Activated CD4-positive, CD25-positive, alpha-beta regulatory T cell treated with anti-CD3 and anti-CD28 coated beads, Interleukin-2, amount 50 U/mL, for 72 hours (primary cell): ENCODE data around the gene TARDBP.
"Not testable (repeated sequence)": the region's sequence is repeated elsewhere in the genome, so short reads cannot be mapped to it uniquely, and the experiment has no call there.

Experiments used
- DNase-seq: peaks from one replicate; pipeline ENCODE4 v3.0.0; 2021

TARDBP gene

DNA sequence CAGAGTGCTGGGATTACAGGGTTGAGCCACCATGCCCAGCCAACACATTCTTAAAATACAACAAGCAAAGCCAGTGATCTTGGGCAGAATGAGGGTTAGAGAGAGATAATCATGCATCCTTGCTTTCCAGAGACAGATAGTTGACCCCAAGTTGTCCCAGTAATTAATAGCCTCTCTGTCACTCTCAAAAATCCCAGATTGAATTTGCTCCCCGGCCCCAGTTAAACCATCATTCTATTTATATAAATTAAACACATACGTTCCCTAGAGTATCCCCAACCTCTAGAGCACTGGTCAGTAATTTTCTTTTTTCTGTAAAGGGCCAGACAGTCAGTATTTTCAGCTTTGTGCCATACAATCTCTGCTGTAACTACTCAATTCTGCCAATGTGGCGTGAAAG lies 16.4 kb upstream of the TARDBP start:
- DNase-seq: no peak

DNA sequence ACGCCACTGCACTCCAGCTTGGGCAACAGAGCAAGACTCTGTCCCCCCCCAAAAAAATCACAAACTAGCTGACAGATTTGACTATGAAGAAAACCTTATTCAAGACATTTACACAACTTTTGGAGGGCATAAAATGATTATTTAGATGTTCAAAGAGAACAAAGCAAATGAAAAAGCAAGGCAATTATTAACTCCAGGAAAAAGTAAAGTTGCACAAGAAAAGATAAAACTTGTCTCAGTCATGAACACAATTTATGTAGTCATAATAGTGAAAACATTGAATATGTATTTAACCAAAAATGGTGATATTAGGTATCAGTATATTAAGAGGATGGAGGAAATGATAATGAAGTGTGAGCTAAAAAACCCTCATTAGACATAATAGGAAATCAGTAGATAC lies 11.9 kb upstream of the TARDBP start:
- no peak for DNase-seq

DNA sequence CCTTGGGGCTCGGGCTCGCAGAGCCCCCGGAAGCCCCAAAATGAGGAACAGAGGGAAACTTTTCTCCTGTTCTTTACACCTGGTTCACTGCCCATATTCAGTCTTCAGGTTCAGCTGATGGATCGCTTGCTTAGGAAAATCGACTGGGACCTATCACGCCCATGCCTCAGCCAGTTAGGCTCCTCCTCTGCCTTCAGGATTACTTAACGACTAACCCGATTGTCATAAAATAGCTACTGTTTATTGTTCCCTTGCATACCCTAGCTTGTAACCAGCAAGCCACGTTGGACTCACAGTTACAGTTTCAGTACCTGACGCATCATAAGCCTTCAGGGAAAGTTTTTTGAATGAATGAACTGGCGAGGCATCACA lies 692 bp downstream of the TARDBP start:
- DNase-seq: no peak

DNA sequence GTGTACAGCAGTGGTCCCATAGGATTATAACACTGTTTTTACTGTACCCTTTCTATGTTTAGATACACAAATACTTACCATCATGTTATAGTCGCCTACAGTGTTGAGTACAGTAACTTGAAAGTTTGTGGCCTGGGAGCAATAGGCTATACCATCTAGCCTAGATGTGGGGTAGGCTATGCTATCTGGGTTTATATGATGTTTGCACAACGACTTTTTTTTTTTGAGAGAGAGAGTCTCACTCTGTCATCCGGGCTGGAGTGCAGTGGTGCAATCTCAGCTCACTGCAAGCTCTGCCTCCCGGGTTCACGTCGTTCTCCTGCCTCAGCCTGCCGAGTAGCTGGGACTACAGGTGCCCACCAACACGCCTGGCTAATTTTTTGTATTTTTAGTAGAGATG lies 6.9 kb downstream of the TARDBP start:
- not testable (repeated sequence) for DNase-seq

DNA sequence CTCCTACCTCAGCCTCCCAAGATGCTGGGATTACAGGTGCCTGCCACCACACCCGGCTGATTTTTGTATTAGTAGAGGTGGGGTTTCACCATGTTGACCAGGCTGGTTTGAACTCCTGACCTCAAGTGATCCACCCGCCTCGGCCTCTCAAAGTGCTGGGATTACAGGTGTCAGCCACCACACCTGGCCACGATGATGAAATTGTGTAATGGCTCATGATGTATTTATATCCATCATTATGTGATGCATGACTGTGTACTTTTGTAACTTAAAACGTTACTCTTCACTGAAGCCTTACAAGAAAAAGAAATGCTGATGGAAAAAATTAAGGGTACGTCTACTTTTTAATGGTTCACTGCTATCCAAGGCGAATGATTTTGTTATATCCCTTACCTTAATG lies 7.5 kb downstream of the TARDBP start:
- no peak for DNase-seq

DNA sequence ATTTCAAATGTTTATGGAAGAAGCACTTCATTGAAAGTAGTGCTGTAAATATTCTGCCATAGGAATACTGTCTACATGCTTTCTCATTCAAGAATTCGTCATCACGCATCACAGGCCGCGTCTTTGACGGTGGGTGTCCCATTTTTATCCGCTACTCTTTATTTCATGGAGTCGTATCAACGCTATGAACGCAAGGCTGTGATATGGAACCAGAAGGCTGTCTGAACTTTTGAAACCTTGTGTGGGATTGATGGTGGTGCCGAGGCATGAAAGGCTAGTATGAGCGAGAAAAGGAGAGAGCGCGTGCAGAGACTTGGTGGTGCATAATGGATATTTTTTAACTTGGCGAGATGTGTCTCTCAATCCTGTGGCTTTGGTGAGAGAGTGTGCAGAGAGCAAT lies 10.7 kb downstream of the TARDBP start:
- DNase-seq: no peak

DNA sequence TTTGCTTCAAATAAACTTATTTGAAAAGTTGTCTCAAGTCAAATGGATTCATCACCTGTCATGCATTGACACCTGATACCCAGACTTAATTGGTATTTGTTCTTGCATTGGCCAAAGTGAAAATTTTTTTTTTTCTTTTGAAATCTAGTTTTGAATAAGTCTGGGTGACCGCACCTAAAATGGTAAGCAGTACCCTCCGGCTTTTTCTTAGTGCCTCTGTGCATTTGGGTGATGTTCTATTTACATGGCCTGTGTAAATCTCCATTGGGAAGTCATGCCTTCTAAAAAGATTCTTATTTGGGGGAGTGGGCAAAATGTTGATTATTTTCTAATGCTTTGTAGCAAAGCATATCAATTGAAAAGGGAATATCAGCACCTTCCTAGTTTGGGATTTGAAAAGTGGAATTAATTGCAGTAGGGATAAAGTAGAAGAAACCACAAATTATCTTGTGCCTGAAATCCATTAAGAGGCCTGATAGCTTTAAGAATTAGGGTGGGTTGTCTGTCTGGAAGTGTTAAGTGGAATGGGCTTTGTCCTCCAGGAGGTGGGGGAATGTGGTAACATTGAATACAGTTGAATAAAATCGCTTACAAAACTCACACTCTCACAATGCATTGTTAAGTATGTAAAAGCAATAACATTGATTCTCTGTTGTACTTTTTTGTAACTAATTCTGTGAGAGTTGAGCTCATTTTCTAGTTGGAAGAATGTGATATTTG lies 11.9 kb downstream of the TARDBP start:
- DNase-seq: no peak

DNA sequence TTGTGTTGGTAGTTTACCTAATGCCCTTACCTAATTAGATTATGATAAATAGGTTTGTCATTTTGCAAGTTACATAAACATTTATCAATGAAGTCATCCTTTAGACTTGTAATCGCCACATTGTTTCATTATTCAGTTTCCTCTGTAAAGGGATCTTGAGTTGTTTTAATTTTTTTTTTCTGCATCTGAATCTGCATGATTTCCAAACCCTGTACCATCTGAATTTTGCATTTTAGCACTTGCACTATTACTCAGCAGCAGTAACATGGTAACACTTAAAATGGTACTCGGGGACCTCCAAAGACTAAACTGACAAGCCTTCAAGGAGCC lies 12.4 kb downstream of the TARDBP start:
- no peak for DNase-seq

DNA sequence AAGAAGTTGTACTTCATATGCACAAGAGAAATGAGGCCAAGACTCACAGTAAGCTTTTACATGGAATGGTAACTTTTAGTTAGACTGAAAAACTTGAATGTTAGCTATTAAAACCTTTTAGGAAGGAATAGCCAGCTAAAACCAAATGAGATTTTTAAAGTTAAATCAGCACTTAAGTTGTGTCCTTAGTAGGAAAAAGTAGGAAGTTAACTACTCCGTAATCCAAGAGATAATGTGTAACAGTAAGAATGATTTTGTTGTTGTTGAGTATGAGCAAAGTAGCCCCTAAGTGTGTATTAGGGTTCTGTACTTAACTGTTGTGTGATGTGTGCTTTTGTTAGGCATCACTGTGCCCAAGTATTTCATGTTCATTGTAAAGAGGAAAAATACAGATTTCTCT lies 13.2 kb downstream of the TARDBP start:
- DNase-seq: no peak

DNA sequence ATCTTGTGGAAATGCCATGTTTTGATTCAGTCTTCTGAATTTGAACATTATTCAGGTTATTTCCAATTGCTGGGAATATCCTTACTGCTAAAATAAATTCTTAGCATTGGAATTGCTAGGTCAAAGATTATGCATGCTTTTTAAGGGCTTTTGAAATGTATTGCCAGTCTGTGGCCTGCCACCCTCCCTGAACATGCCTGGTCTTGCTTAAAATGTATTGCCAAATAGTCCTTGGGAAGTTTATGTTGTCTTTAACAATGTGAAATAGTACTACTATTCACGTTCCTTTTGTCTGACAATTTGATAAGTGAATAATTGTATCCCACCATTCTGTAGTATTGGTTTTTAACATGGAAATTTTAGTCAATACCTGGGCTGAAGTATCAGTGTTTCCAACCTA lies 13.6 kb downstream of the TARDBP start:
- DNase-seq: no peak

DNA sequence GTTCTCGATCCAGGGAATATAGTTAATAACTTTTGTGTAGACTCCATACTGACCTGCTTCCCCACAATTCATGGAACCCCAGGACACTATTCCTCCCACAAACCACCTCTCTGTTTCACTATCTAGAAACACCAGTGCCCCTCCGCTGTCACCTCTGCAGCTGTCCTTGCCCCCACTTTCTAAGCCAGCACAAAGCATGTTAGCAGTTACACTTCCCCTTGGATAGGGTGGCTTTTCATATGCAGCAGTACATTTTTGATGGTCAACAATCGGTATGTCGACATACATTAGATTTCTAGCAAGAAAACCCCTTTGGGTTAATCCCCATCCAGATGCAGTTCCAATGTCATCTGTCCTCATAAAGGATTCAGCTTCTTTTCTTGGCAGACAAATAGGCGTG lies 14.4 kb downstream of the TARDBP start:
- no peak for DNase-seq

DNA sequence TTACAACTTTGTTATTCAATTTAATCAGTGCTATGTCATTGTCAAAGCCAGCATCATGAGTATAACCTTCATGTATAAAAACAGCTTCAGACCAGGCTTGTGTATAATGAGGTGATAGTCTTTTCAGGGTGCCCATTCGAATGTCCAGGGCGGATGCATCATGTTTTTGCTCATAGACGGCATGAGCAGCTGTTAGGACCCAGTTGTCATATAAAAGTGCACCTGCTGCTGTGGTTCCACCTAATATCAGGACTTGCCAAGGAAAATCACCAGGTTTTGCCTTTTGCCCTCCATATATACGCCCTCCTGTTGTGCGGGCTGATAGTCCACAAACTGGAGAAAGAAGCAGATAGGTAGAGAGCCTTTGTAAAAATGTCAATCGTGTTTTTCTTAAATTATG lies 14.9 kb downstream of the TARDBP start:
- no peak for DNase-seq

DNA sequence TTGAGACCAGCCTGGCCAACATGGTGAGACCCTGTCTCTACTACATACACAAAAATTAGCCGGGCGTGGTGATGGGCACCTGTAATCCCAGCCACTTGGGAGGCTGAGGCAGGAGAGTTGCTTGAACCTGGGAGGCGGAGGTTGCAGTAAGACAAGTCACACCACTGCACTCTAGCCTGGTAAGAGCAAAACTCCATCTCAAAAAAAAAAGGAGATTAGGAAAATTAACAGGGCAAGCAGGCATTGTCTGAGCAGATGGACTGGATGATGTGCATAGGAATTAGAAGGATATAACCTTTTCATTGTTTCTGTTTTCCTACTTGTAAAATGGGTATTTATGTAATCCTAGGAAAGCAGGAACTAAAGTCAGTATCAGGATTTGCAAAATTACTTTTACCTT lies 15.6 kb downstream of the TARDBP start:
- no peak for DNase-seq

DNA sequence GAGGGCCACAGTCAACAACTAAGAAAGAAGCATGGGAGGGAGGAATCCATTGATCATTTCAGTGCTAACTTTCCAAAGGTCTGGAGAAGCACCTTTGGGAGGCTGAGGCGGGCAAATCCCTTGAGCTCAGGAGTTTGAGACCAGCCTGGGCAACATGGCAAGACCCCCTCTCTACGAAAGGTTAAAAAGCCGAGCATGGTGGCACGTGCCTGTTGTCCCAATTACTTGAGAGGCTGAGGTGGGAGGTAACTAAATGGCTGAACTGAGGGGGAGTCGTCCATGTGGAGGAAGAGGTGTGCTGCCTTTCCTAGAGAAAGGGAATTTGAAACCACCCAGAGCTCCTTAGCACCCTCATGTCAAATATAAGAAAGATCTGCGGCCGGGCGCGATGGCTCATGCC lies 18.4 kb downstream of the TARDBP start:
- no peak for DNase-seq

DNA sequence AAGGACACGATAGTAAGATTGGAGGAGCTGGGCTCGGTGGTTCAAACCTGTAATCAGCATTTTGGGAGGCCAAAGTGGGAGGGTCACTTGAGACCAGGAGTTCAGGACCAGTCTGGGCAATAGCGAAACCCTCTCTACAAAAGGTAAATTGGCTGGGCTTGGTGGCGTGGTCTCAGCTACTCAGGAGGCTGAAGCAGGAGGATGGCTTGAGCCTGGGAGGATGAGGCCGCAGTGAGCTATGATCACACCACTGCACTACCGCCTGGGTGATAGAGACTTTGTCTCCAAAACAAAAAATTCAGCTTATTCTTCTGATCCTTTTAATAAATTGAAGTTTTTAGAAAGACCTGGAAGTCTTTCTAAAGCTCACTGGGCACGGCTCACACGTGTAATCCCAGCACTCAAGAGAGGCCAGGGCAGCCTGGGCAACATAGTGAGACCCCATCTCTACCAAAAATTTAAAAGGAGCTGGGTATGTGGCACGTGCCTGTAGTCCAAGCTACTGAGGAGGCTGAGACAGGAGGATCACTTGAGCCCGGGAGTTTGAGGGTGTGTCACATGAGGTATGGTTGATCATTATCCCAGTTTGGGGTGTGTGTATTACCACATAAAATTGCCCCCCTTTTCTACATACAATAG lies 19.3 kb downstream of the TARDBP start:
- DNase-seq: no peak

DNA sequence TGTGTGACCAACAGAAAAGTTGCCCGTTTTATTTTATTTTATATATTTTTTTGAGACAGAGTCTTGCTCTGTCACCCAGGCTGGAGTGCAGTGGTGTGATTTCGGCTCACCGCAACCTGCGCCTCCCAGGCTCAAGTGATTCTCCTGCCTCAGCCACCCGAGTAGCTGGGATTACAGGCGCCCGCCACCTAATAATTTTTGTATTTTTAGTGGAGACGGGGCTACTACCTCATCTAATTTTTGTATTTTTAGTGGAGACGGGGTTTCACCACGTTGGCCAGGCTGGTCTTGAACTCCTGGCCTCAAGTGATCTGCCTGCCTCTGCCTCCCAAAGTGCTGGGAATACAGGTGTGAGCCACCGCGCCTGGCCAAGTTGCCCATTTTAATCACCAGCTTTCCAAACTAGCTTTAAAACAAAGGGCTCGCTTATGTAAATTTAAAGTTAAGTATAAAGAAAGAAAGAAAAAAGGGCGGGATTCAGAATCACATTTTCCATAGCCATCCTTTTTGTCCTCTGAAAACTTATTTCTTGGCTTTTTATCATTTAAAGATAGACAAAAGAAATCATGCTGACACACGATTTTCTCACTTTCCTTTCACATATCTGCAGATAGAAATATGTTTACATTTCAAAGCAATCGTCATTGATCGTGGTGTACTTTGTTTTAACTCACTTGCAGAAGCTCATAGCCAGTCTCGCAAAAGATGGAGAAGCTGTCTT lies 24.7 kb downstream of the TARDBP start:
- peak; percentile 19 for DNase-seq

DNA sequence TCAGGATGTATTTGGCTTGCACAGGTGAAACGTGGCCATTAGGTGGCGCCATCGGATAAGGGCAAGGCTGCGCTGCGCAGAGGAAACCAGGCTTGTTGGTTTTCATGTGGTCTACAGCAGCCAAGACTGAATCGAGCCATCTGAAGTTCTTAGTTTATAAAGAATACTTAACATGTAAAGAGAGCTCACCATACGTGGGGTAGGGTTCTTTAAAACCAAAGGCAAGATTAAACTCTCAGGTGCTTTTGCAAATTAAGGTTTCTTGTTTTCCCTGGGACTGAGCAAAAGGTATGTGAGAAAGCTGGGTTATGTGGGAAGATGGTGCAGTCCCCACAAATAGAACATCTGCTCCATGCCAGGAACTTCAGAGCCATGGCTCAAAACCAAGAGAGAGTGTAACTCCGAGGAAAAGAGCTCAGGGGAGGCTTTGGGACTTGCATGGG lies 25.3 kb downstream of the TARDBP start:
- peak; percentile 87 for DNase-seq

DNA sequence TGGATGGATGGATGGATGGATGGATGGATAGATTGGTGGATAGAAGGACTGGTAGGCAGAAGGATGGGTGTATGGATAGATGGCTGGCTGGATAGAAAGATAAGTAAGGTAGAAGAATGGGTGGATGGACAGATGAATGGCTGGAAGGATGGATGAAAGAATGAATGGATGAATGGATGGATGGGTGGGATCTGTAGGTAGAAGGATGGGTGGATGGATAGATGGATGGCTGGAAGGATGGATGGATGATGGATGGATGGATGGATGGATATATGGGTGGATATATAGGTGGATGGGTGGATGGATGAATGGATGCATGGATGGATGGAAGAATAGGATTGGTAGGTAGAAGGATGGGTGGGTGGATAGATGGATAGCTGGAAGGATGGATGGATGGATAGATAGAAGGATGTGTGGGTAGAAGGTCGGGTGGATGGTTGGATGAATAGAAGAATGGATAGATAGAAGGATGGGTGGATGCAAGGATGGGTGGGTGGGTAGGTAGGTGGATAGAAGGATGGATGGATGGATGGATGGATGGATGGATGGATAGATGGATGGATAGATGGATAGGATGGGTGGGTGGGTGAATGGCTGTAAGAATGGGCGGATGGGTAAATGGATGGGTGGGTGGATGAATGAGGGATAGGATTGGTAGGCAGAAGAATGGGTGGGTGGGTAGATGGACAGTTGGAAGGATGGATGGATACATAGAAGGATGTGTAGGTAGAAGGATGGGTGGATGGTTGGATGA lies 27.1 kb downstream of the TARDBP start:
- no peak for DNase-seq

DNA sequence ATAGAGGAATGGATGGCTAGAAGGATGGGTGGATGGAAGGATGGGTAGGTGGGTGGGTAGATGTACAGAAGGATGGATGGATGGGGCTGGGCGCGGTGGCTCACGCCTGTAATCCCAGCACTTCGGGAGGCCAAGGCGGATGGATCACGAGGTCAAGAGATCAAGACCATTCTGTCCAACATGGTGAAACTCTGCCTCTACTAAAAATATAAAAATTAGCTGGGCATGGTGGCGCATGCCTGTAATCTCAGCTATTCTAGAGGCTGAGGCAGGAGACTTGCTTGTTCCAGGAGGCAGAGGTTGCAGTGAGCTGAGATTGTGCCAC lies 27.6 kb downstream of the TARDBP start:
- not testable (repeated sequence) for DNase-seq

DNA sequence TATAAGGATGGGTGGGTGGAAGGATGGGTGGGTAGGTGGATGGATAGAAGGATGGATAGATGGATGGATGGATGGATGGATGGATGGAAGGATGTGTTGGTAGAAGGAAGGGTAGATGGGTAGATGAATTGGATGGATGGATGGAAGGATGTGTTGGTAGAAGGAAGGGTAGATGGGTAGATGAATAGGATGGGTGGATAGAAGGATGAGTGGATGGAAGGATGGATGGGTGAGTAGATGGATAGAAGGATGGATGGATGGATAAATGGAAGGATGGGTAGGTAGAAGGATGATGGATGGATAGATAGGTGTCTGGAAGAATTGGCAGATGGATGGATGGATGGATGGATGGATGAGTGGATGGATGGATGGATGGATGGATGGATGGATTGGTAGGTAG lies 28.6 kb downstream of the TARDBP start:
- DNase-seq: no peak

DNA sequence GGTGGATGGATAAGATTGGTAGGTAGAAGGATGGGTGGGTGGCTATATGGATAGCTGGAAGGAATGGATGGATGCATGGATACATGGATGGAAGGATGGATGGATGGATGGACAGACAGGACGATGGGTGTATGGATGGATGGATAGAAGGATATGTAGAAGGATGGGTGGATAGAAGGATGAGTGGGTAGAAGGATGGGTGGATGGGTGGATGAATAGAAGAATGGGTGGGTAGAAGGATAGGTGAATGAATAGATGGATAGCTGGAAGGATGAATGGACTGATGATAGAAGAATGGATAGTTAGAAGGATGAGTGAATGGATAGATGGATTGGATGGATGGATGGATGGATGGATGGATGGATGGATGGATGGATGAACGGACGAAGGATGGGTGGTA lies 29.6 kb downstream of the TARDBP start:
- DNase-seq: no peak

DNA sequence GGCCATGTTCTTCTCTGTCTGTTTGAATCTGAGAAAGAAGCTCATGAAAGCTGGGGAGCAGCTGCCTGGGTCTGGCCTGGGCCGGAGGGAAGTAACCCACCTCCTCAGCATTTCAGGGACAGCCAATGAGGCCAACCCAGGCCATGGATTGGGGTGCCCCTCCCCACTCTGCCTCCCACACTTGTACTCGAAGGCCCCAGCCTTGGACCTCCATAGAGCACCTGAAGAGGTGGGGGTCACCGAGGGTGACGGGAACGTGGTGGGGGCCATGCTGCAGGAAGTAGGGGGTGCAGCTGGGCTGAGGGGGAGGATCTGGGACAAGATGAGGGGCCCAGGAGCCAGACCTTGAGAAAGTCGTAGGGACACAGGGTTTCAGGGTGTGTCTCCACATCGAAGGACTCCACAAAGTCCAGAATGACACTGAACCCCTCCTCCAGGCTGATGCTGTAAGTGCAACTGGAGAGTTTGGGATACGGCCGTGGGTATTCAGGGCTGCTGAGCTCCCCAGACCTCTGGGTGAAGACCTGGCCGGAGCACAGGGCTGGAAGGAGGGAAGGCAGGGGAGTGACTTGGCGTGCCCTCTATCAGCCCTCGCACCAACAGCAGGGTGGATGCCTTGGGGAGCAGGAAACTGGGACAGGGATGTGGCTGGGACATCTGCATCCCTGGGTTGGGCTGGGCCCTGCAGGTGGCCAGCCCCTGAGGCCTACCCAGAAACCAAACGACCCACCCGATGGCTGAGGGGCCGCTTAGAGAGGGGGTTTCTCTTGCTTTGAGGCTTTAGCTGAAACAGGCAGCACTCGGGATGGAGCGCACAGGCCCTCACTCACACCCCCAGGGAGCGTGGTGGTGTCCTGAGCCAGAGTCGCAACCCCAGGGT lies 30.8 kb downstream of the TARDBP start:
- DNase-seq: peak; percentile 23
